GM18520 (cell line): ENCODE results near the gene FOXA3.

Source experiments
- ATAC-seq: cut with Tn5 transposase; IDR thresholded peaks from one replicate; pipeline ENCODE4 v1.9.1; 2021; ENCODE audit not compliant: unreplicated experiment

FOXA3 gene

GRCh38 chr19:45917421-45918091, 53.4 kb downstream of the FOXA3 start:
- no peak for ATAC-seq

- ATAC-seq: no peak
Observed at GRCh38 chr19:45918721-45919120, 54.6 kb downstream of the FOXA3 start.

DNA sequence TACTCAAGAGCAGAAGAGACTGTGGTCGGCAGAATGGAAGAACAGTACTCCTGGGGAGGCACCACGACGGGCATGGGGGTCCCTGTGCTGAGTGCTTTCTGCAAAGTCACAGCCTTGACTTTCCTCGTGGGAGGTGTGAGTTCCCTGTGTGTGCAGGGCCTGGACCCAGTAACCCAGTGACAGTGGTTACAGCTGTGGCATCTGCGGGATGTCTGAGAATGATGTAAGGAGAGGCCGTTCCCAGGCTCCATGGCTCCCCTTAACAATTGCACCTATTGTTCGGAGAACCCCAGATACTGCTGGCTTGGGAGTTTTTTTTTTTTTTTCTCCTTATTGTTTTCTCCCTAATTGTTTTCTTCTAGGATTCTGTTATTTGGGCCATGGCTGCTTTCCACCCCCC, 55.6 kb downstream of the FOXA3 start:
- no peak for ATAC-seq

GRCh38 chr19:45920458-45920857, 56.3 kb downstream of the FOXA3 start:
- ATAC-seq: no peak

DNA sequence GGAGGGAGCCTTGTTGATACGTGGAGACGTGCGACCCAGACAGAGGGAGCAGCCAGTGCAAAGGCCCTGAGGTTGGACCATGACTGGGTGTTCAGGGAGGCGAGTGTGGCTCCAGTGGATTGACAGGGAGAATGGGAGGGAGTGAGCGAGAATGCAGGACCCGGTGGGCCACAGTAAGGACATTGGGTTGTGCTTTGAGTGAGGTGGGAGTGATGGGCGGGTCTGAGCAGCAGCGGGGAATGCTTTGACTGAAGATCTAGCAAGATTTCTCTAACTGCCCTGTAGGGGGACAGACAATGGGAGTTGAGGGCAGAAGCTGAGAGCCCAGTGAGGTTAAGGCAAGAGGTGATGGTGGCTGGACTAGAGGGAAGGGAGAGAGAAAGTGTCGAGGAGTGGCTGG, 58.2 kb downstream of the FOXA3 start:
- ATAC-seq: no peak
